Neural crest cell (in vitro differentiated cells): ENCODE results near the gene WDR43. TPM values are rescaled to one million over a fixed set of nuclear protein-coding genes. Genes with fewer than 3 reads are reported as not detected.
A peak's percentile ranks its signal among the peaks of the same experiment; 100 is the strongest.

Source experiments
- DNase-seq: peaks from one replicate; pipeline ENCODE4 v3.0.0; 2021; ENCODE audit warnings: low read depth, mixed read lengths, low spot score
- H3K27ac Mint-ChIP-seq: one replicate; pipeline ENCODE4 v1.8.0; 2021; ENCODE audit warnings: mild to moderate bottlenecking, mixed read lengths; ENCODE audit not compliant: unreplicated experiment
- H3K27me3 Mint-ChIP-seq: 2 replicates; pipeline ENCODE4 v1.8.0; 2021; ENCODE audit warnings: low read depth, mild to moderate bottlenecking, mixed read lengths
- H3K36me3 Mint-ChIP-seq: 2 replicates; pipeline ENCODE4 v1.8.0; 2021; ENCODE audit warnings: low read depth, mild to moderate bottlenecking, mixed read lengths
- H3K4me1 Mint-ChIP-seq: 2 replicates; pipeline ENCODE4 v1.8.0; 2021; ENCODE audit warnings: mixed read lengths
- H3K4me3 Mint-ChIP-seq: one replicate; pipeline ENCODE4 v1.8.0; 2021; ENCODE audit warnings: mild to moderate bottlenecking, mixed read lengths
- H3K9me3 Mint-ChIP-seq: 2 replicates; pipeline ENCODE4 v1.8.0; 2021; ENCODE audit warnings: mixed read lengths
- CTCF ChIP-seq: fragments of 200-600 bp; sonication (generic); conservative IDR thresholded peaks from 2 replicates; pipeline ENCODE4 v1.5.0; 2021; ENCODE audit warnings: antibody characterized with exemption, mild to moderate bottlenecking
- long read RNA-seq: library from polyadenylated mRNA; unstranded; transcript quantifications from one replicate; pipeline ENCODE4 v2.0.0, GENCODE V29; 2020
- total RNA-seq: library from RNA; stranded (reverse); gene quantifications from 2 replicates; pipeline ENCODE4 v1.2.1, GENCODE V29; 2021

Gene WDR43
- total RNA-seq: 66.7 and 70.6 TPM in 2 replicates
- long read RNA-seq, transcript WDR43-202 (18 exons, 3,533 nt): major isoform, 106 of 163 reads
- long read RNA-seq, partial matches to known transcripts: 42 of 163 reads
- long read RNA-seq, other reads (novel, unspliced or antisense): 15 of 163 reads

GRCh38 chr2:28894470-28895188 is at the start of gene WDR43:
WDR43 (plus strand) TSS chr2:28894667; CDS start chr2:28894699, 32 bp downstream.
- H3K27me3 Mint-ChIP-seq: peaks cover 11% of the 10 kb centered on the region
- H3K36me3 Mint-ChIP-seq: no peaks in the 10 kb centered on the region
- peak within 1 kb of the TSS; percentile 98 for H3K4me3 Mint-ChIP-seq
- H3K27ac Mint-ChIP-seq: peak within 1 kb of the TSS; percentile 98
- H3K4me1 Mint-ChIP-seq: peaks cover 38% of the 10 kb centered on the region
- peak; percentile 94 for DNase-seq
- TF ChIP-seq CTCF: no peak
- H3K9me3 Mint-ChIP-seq: no peaks in the 10 kb centered on the region

- no peak for DNase-seq
- no peak overlapping the region for H3K4me3 Mint-ChIP-seq
- peaks cover 6% of the 10 kb centered on the region for H3K36me3 Mint-ChIP-seq
- no peak for TF ChIP-seq CTCF
- no peaks in the 10 kb centered on the region for H3K9me3 Mint-ChIP-seq
- H3K27me3 Mint-ChIP-seq: no peaks in the 10 kb centered on the region
- no peak overlapping the region for H3K27ac Mint-ChIP-seq
- no peaks in the 10 kb centered on the region for H3K4me1 Mint-ChIP-seq
Measured at GRCh38 chr2:28855193-28855592, 39.3 kb upstream of the WDR43 start.

- no peaks in the 10 kb centered on the region for H3K27me3 Mint-ChIP-seq
- no peak for TF ChIP-seq CTCF
- H3K9me3 Mint-ChIP-seq: no peaks in the 10 kb centered on the region
- H3K4me1 Mint-ChIP-seq: no peaks in the 10 kb centered on the region
- peaks cover 12% of the 10 kb centered on the region for H3K36me3 Mint-ChIP-seq
- H3K4me3 Mint-ChIP-seq: no peak overlapping the region
- DNase-seq: no peak
- H3K27ac Mint-ChIP-seq: no peak overlapping the region
Measured at GRCh38 chr2:28855977-28856376, 38.5 kb upstream of the WDR43 start.

GRCh38 chr2:28868611-28869010 is 25.9 kb upstream of the WDR43 start:
- no peaks in the 10 kb centered on the region for H3K36me3 Mint-ChIP-seq
- no peak for TF ChIP-seq CTCF
- H3K4me3 Mint-ChIP-seq: peak overlapping the region; percentile 71
- no peak overlapping the region for H3K27ac Mint-ChIP-seq
- DNase-seq: no peak
- H3K9me3 Mint-ChIP-seq: no peaks in the 10 kb centered on the region
- peaks cover 21% of the 10 kb centered on the region for H3K27me3 Mint-ChIP-seq
- H3K4me1 Mint-ChIP-seq: peaks cover 30% of the 10 kb centered on the region

GRCh38 chr2:28869494-28870145 is 24.8 kb upstream of the WDR43 start:
- Mint-ChIP-seq H3K36me3 (no peaks in the 10 kb centered on the region), H3K4me1 (peaks cover 30% of the 10 kb centered on the region), H3K9me3 (no peaks in the 10 kb centered on the region), H3K4me3 (peak overlapping the region; percentile 98), H3K27ac (peak overlapping the region; percentile 97), H3K27me3 (peaks cover 31% of the 10 kb centered on the region)
- no peak for DNase-seq
- TF ChIP-seq CTCF: no peak
